Astrocyte of the spinal cord (primary cell): ENCODE data around the gene AHCTF1.

ENCODE experiments used
- DNase-seq: peaks from one replicate; pipeline ENCODE4 v3.0.0; 2011; ENCODE audit warnings: low read depth, low spot score
- H3K4me3 ChIP-seq: 2 replicates; pipeline ENCODE4 v1.5.1; 2011; ENCODE audit warnings: low read depth, mild to moderate bottlenecking, low read length, moderate library complexity
- CTCF ChIP-seq: IDR thresholded peaks from 2 replicates; pipeline ENCODE4 v1.5.1; 2012; ENCODE audit warnings: low read depth, mild to moderate bottlenecking, low read length, inconsistent platforms
- in situ Hi-C: cut with HindIII; loops from 2 replicates; pipeline ENCODE4 v1.10.0; 2017; ENCODE audit warnings: low sequenced_read_pairs

AHCTF1 gene

GRCh38 chr1:246811985-246812384 is 119.8 kb downstream of the AHCTF1 start:
- no peak for TF ChIP-seq CTCF
- in situ Hi-C loops = no loop called here
- DNase-seq = no peak
- no peak overlapping the region for H3K4me3 ChIP-seq

GRCh38 chr1:246809473-246809872 is 122.3 kb downstream of the AHCTF1 start:
- in situ Hi-C loops = no loop called here
- TF ChIP-seq CTCF = peak; percentile 8
- DNase-seq = no peak
- no peak overlapping the region for H3K4me3 ChIP-seq

- H3K4me3 ChIP-seq = no peak overlapping the region
- in situ Hi-C loops = no loop called here
- DNase-seq = no peak
- no peak for TF ChIP-seq CTCF
Measured at GRCh38 chr1:246805135-246805716, 126.5 kb downstream of the AHCTF1 start.

- in situ Hi-C loops = no loop called here
- no peak for TF ChIP-seq CTCF
- H3K4me3 ChIP-seq = no peak overlapping the region
- no peak for DNase-seq
Measured at GRCh38 chr1:246803883-246804282, 127.9 kb downstream of the AHCTF1 start.

GRCh38 chr1:246803373-246803772 is 128.4 kb downstream of the AHCTF1 start:
- no peak for DNase-seq
- no peak for TF ChIP-seq CTCF
- no peak overlapping the region for H3K4me3 ChIP-seq
- in situ Hi-C loops = no loop called here

- in situ Hi-C loops = no loop called here
- no peak overlapping the region for H3K4me3 ChIP-seq
- peak; percentile 4 for DNase-seq
- TF ChIP-seq CTCF = no peak
Measured at GRCh38 chr1:246801241-246802020, 130.3 kb downstream of the AHCTF1 start.
